ENCODE data around the gene PHC2.

The PHC2 gene

GRCh38 chr1:33332357-33332789, 98.5 kb downstream of the PHC2 start:
- Histone ChIP-seq H3K4me3 (no peak overlapping the region), H3K9me3 (replicated peaks in 1 of 11) (no peaks in the 10 kb centered on the region), H3K4me2 (peak overlapping the region; percentile 20 to 96 (median 43); a peak in 20 of 22 replicates), H3K4me1 (peaks cover 45 to 95% (median 58%) of the 10 kb centered on the region in 10 experiments), H3K27ac (peak overlapping the region in 6 of 11 experiments; percentile 9 to 59 (median 30); a peak in 12 of 22 replicates), H3K9ac (peak overlapping the region in 10 of 11 experiments; percentile 6 to 55 (median 29); a peak in 13 of 22 replicates), H4K20me1 (peaks cover 85 to 100% (median 99%) of the 10 kb centered on the region in 11 experiments), H3K27me3 (no peaks in the 10 kb centered on the region), H3K36me3 (peaks cover 74 to 97% (median 83%) of the 10 kb centered on the region in 11 experiments)
- no peak for TF ChIP-seq Cebpa-rat (IDR thresholded peaks at IDR 0.05)

GRCh38 chr1:33331444-33332356, 99.2 kb downstream of the PHC2 start:
- TF ChIP-seq Cebpa-rat (IDR thresholded peaks at IDR 0.05): no peak
- Histone ChIP-seq H4K20me1 (peaks cover 81 to 100% (median 99%) of the 10 kb centered on the region in 11 experiments), H3K4me1 (peaks cover 41 to 95% (median 57%) of the 10 kb centered on the region in 10 experiments), H3K27ac (peak overlapping the region in 8 of 11 experiments; percentile 2 to 59 (median 18); a peak in 13 of 22 replicates), H3K4me3 (no peak overlapping the region), H3K36me3 (peaks cover 80 to 99% (median 86%) of the 10 kb centered on the region in 11 experiments), H3K9ac (peak overlapping the region in 10 of 11 experiments; percentile 4 to 55 (median 22); a peak in 13 of 22 replicates), H3K4me2 (peak overlapping the region; percentile 20 to 96 (median 43); a peak in 20 of 22 replicates), H3K27me3 (no peaks in the 10 kb centered on the region), H3K9me3 (replicated peaks in 1 of 11) (no peaks in the 10 kb centered on the region)

GRCh38 chr1:33330906-33331305, 100.0 kb downstream of the PHC2 start:
- H3K9ac ChIP-seq: peak overlapping the region in 1 of 11 experiments; percentile 18; a peak in 1 of 22 replicates
- peaks cover 88 to 100% (median 92%) of the 10 kb centered on the region in 11 experiments for H3K36me3 ChIP-seq
- H3K9me3 ChIP-seq (replicated peaks in 1 of 11): no peaks in the 10 kb centered on the region
- no peak for TF ChIP-seq Cebpa-rat (IDR thresholded peaks at IDR 0.05)
- no peaks in the 10 kb centered on the region for H3K27me3 ChIP-seq
- H3K27ac ChIP-seq: peak overlapping the region in 1 of 11 experiments; percentile 29; a peak in 1 of 22 replicates
- peak overlapping the region in 2 of 11 experiments; percentile 78 to 96; a peak in 1 of 22 replicates for H3K4me2 ChIP-seq
- H3K4me3 ChIP-seq: no peak overlapping the region
- peaks cover 41 to 95% (median 51%) of the 10 kb centered on the region in 10 experiments for H3K4me1 ChIP-seq
- H4K20me1 ChIP-seq: peaks cover 75 to 100% (median 99%) of the 10 kb centered on the region in 11 experiments

GRCh38 chr1:33330361-33330890, 100.5 kb downstream of the PHC2 start:
- Histone ChIP-seq H3K27ac (no peak overlapping the region), H3K4me2 (no peak overlapping the region), H3K36me3 (peaks cover 93 to 100% (median 95%) of the 10 kb centered on the region in 11 experiments), H3K9ac (no peak overlapping the region), H3K27me3 (no peaks in the 10 kb centered on the region), H3K4me3 (no peak overlapping the region), H3K9me3 (replicated peaks in 1 of 11) (no peaks in the 10 kb centered on the region), H3K4me1 (peaks cover 38 to 94% (median 47%) of the 10 kb centered on the region in 10 experiments), H4K20me1 (peaks cover 74 to 100% (median 99%) of the 10 kb centered on the region in 11 experiments)
- no peak for TF ChIP-seq Cebpa-rat (IDR thresholded peaks at IDR 0.05)

- no peak for TF ChIP-seq Cebpa-rat (IDR thresholded peaks at IDR 0.05)
- Histone ChIP-seq H3K4me2 (no peak overlapping the region), H3K27me3 (no peaks in the 10 kb centered on the region), H3K9ac (no peak overlapping the region), H3K4me1 (peaks cover 31 to 87% (median 40%) of the 10 kb centered on the region in 10 experiments), H3K27ac (no peak overlapping the region), H3K4me3 (no peak overlapping the region), H4K20me1 (peaks cover 74 to 100% (median 99%) of the 10 kb centered on the region in 11 experiments), H3K9me3 (replicated peaks in 1 of 11) (no peaks in the 10 kb centered on the region), H3K36me3 (peaks cover 99 to 100% (median 100%) of the 10 kb centered on the region in 11 experiments)
These were observed 101.1 kb downstream of the PHC2 start for GRCh38 chr1:33329600-33330305.

GRCh38 chr1:33328817-33329216, 102.1 kb downstream of the PHC2 start:
- peaks cover 99 to 100% (median 100%) of the 10 kb centered on the region in 11 experiments for H3K36me3 ChIP-seq
- H3K27ac ChIP-seq: no peak overlapping the region

GRCh38 chr1:33327587-33328325, 103.1 kb downstream of the PHC2 start:
- Histone ChIP-seq H3K4me3 (no peak overlapping the region), H3K9me3 (replicated peaks in 1 of 11) (no peaks in the 10 kb centered on the region), H3K27me3 (no peaks in the 10 kb centered on the region), H3K9ac (no peak overlapping the region), H3K4me2 (peak overlapping the region in 3 of 11 experiments; percentile 26 to 29 (median 26); a peak in 7 of 22 replicates), H4K20me1 (peaks cover 71 to 100% (median 99%) of the 10 kb centered on the region in 11 experiments), H3K27ac (peak overlapping the region in 2 of 11 experiments; percentile 10 to 21; a peak in 1 of 22 replicates), H3K36me3 (peaks cover 100% of the 10 kb centered on the region in 11 experiments), H3K4me1 (peaks cover 12 to 68% (median 21%) of the 10 kb centered on the region in 10 experiments)
- TF ChIP-seq Cebpa-rat (IDR thresholded peaks at IDR 0.05): no peak

More at GRCh38 chr1:33328817-33329216, 102.1 kb downstream of the PHC2 start:
- H3K4me1 ChIP-seq: peaks cover 22 to 78% (median 31%) of the 10 kb centered on the region in 10 experiments
- 0 out of 22 replicates have a peak overlapping the region, but pooled peaks of 2 of the 11 experiments have one; percentile 0 to 10 for H3K4me2 ChIP-seq
- peaks cover 72 to 100% (median 99%) of the 10 kb centered on the region in 11 experiments for H4K20me1 ChIP-seq
- TF ChIP-seq Cebpa-rat (IDR thresholded peaks at IDR 0.05): no peak
- no peaks in the 10 kb centered on the region for H3K27me3 ChIP-seq
- no peak overlapping the region for H3K9ac ChIP-seq
- no peak overlapping the region for H3K4me3 ChIP-seq
- no peaks in the 10 kb centered on the region for H3K9me3 ChIP-seq (replicated peaks in 1 of 11)
